HTR-8/SVneo (cell line): ENCODE measurements around the gene PSTPIP2.
"Not testable (repeated sequence)": the region's sequence is repeated elsewhere in the genome, so short reads cannot be mapped to it uniquely, and the experiment has no call there.

ENCODE experiments used
- DNase-seq: peaks from one replicate; pipeline ENCODE4 v3.0.0; 2011; ENCODE audit warnings: low spot score, mixed read lengths; ENCODE audit not compliant: insufficient read length
- FAIRE-seq: peaks from 2 replicates; lab custom pipeline; 2011; peaks lifted over from hg19 to GRCh38; lab: Jason Lieb, UNC

The PSTPIP2 gene

GRCh38 chr18:45995461-45995860, 76.6 kb downstream of the PSTPIP2 start:
- FAIRE-seq (no peak), DNase-seq (no peak)

GRCh38 chr18:45993438-45993837, 78.6 kb downstream of the PSTPIP2 start:
- FAIRE-seq (no peak), DNase-seq (peak; percentile 57)

GRCh38 chr18:45992527-45992926, 79.5 kb downstream of the PSTPIP2 start:
- DNase-seq, FAIRE-seq: not testable (repeated sequence)

- no peak for FAIRE-seq
Observed at GRCh38 chr18:45991788-45992187, 80.3 kb downstream of the PSTPIP2 start.

GRCh38 chr18:45984546-45985235, 87.4 kb downstream of the PSTPIP2 start:
- FAIRE-seq: no peak
- DNase-seq: no peak

More at GRCh38 chr18:45991788-45992187, 80.3 kb downstream of the PSTPIP2 start:
- DNase-seq: no peak

GRCh38 chr18:45981821-45982220, 90.2 kb downstream of the PSTPIP2 start:
- no peak for DNase-seq
- FAIRE-seq: no peak

GRCh38 chr18:45980229-45980628, 91.8 kb downstream of the PSTPIP2 start:
- DNase-seq (no peak), FAIRE-seq (no peak)

GRCh38 chr18:45978084-45978483, 94.0 kb downstream of the PSTPIP2 start:
- FAIRE-seq (no peak), DNase-seq (no peak)

- DNase-seq: no peak
- peak; percentile 58 for FAIRE-seq
Observed at GRCh38 chr18:45976974-45977373, 95.1 kb downstream of the PSTPIP2 start.

- DNase-seq: no peak
- no peak for FAIRE-seq
Observed at GRCh38 chr18:45976566-45976965, 95.5 kb downstream of the PSTPIP2 start.

GRCh38 chr18:45974088-45974536, 97.9 kb downstream of the PSTPIP2 start:
- peak; percentile 51 for DNase-seq
- FAIRE-seq: no peak

GRCh38 chr18:45967007-45967706, 104.9 kb downstream of the PSTPIP2 start, which contains the start of gene EPG5:
Gene EPG5 (minus strand): TSS chr18:45967329. CDS start chr18:45967239, 90 bp downstream.
- FAIRE-seq (no peak), DNase-seq (peak; percentile 81)

GRCh38 chr18:45964913-45965312, 107.1 kb downstream of the PSTPIP2 start:
- not testable (repeated sequence) for DNase-seq, FAIRE-seq

- DNase-seq (no peak), FAIRE-seq (no peak)
Observed at GRCh38 chr18:45962866-45963265, 109.2 kb downstream of the PSTPIP2 start.

- DNase-seq (no peak), FAIRE-seq (no peak)
Observed at GRCh38 chr18:45962461-45962860, 109.6 kb downstream of the PSTPIP2 start.

GRCh38 chr18:45959484-45959883, 112.6 kb downstream of the PSTPIP2 start:
- DNase-seq, FAIRE-seq: not testable (repeated sequence)

- FAIRE-seq: no peak
- no peak for DNase-seq
Observed at GRCh38 chr18:45958730-45959129, 113.3 kb downstream of the PSTPIP2 start.

- FAIRE-seq (no peak), DNase-seq (no peak)
Observed at GRCh38 chr18:45958027-45958426, 114.0 kb downstream of the PSTPIP2 start.

GRCh38 chr18:45957100-45957499, 115.0 kb downstream of the PSTPIP2 start:
- FAIRE-seq: no peak
- no peak for DNase-seq

GRCh38 chr18:45954070-45954934, 117.8 kb downstream of the PSTPIP2 start:
- DNase-seq (peak; percentile 52), FAIRE-seq (no peak)
